Measurements from ENCODE around the gene NRG3. TPM values are rescaled to one million over a fixed set of nuclear protein-coding genes. Genes with fewer than 3 reads are reported as not detected.

Gene NRG3
- total RNA-seq, 4 donors from 2014 or later, result 0.54 TPM; not detected in 3

- Histone ChIP-seq H3K27me3 (no peaks in the 10 kb centered on the region), H3K36me3 (no peaks in the 10 kb centered on the region), H3K9me3 (no peaks in the 10 kb centered on the region), H3K27ac (no peak overlapping the region), H3K4me1 (no peaks in the 10 kb centered on the region), H3K4me3 (no peak overlapping the region)
- no peak for ATAC-seq
- WGBS, 2 donors (ENCODE audit: low coverage in 1 of 2), result 60 to 91% methylated on average over 2 of the region's 2 CpGs
- TF ChIP-seq POLR2A (IDR thresholded peaks at IDR 0.05), result no peak
- no peak for TF ChIP-seq EP300 (IDR thresholded peaks at IDR 0.05)
- no peak for TF ChIP-seq POLR2AphosphoS5 (IDR thresholded peaks at IDR 0.05)
- no peak for TF ChIP-seq CTCF (IDR thresholded peaks at IDR 0.05)
Observed at GRCh38 chr10:82399850-82400249, 524.9 kb downstream of the NRG3 start.

GRCh38 chr10:82400841-82401240 is 525.8 kb downstream of the NRG3 start:
- 17 to 50% methylated on average over 1 of the region's 1 CpG for WGBS, 2 donors (ENCODE audit: low coverage in 1 of 2)
- H3K9me3 ChIP-seq, result no peaks in the 10 kb centered on the region
- no peak overlapping the region for H3K4me3 ChIP-seq
- no peaks in the 10 kb centered on the region for H3K36me3 ChIP-seq
- no peak overlapping the region for H3K27ac ChIP-seq
- H3K4me1 ChIP-seq, result no peaks in the 10 kb centered on the region
- no peak for TF ChIP-seq POLR2AphosphoS5 (IDR thresholded peaks at IDR 0.05)
- TF ChIP-seq CTCF (IDR thresholded peaks at IDR 0.05), result no peak
- TF ChIP-seq EP300 (IDR thresholded peaks at IDR 0.05), result no peak
- ATAC-seq, result no peak
- no peaks in the 10 kb centered on the region for H3K27me3 ChIP-seq

GRCh38 chr10:82402906-82403401 is 528.0 kb downstream of the NRG3 start:
- WGBS, 2 donors (ENCODE audit: low coverage in 1 of 2), result 52 to 66% methylated on average over 4 of the region's 4 CpGs
- no peak overlapping the region for H3K27ac ChIP-seq
- TF ChIP-seq EP300 (IDR thresholded peaks at IDR 0.05), result no peak
- no peak for TF ChIP-seq CTCF (IDR thresholded peaks at IDR 0.05)
- H3K27me3 ChIP-seq, result no peaks in the 10 kb centered on the region
- no peak for ATAC-seq
- H3K9me3 ChIP-seq, result no peaks in the 10 kb centered on the region
- no peaks in the 10 kb centered on the region for H3K4me1 ChIP-seq
- H3K4me3 ChIP-seq, result no peak overlapping the region
- no peaks in the 10 kb centered on the region for H3K36me3 ChIP-seq

- TF ChIP-seq POLR2A (IDR thresholded peaks at IDR 0.05), result no peak
- TF ChIP-seq CTCF (IDR thresholded peaks at IDR 0.05), result no peak
- TF ChIP-seq POLR2AphosphoS5 (IDR thresholded peaks at IDR 0.05), result no peak
- no peak for TF ChIP-seq EP300 (IDR thresholded peaks at IDR 0.05)
- H3K27me3 ChIP-seq, result no peaks in the 10 kb centered on the region
- H3K4me1 ChIP-seq, result no peaks in the 10 kb centered on the region
- H3K36me3 ChIP-seq, result no peaks in the 10 kb centered on the region
- 85 to 100% methylated on average over 1 to 2 of the region's 2 CpGs for WGBS, 2 donors (ENCODE audit: low coverage in 1 of 2)
- no peak overlapping the region for H3K4me3 ChIP-seq
- no peaks in the 10 kb centered on the region for H3K9me3 ChIP-seq
- ATAC-seq, result no peak
- H3K27ac ChIP-seq, result no peak overlapping the region
Observed at GRCh38 chr10:82409671-82410070, 534.7 kb downstream of the NRG3 start.

GRCh38 chr10:82411416-82411815 is 536.4 kb downstream of the NRG3 start:
- WGBS, 2 donors (ENCODE audit: low coverage in 1 of 2), result 55 to 62% methylated on average over 4 of the region's 4 CpGs
- H3K4me1 ChIP-seq, result no peaks in the 10 kb centered on the region
- H3K4me3 ChIP-seq, result no peak overlapping the region
- no peaks in the 10 kb centered on the region for H3K36me3 ChIP-seq
- H3K27ac ChIP-seq, result no peak overlapping the region
- H3K9me3 ChIP-seq, result no peaks in the 10 kb centered on the region
- ATAC-seq, result no peak
- TF ChIP-seq EP300 (IDR thresholded peaks at IDR 0.05) (no peak), POLR2A (IDR thresholded peaks at IDR 0.05) (no peak), CTCF (IDR thresholded peaks at IDR 0.05) (no peak), POLR2AphosphoS5 (IDR thresholded peaks at IDR 0.05) (no peak)
- H3K27me3 ChIP-seq, result no peaks in the 10 kb centered on the region

Data from gastroesophageal sphincter (tissue), 4 donors.